KOPT-K1 (cell line): ENCODE measurements around the gene CDK12.

Experiments
- H3K27ac ChIP-seq: fragments of 200-600 bp; sonication (generic); 2 replicates; pipeline ENCODE4 v1.5.1; 2016; ENCODE audit warnings: antibody characterized with exemption, mild to moderate bottlenecking, low read depth, low read length; ENCODE audit not compliant: poor library complexity, severe bottlenecking
- H3K36me3 ChIP-seq: fragments of 200-600 bp; sonication (generic); 2 replicates; pipeline ENCODE4 v1.5.1; 2017; ENCODE audit warnings: antibody characterized with exemption, mild to moderate bottlenecking, low read length, moderate library complexity; ENCODE audit not compliant: insufficient read depth
- H3K9me3 ChIP-seq: fragments of 200-600 bp; sonication (generic); 2 replicates; pipeline ENCODE4 v1.5.1; 2017; ENCODE audit warnings: antibody characterized with exemption, low read length, mild to moderate bottlenecking; ENCODE audit not compliant: insufficient read depth, poor library complexity, severe bottlenecking

CDK12 gene

GRCh38 chr17:39579318-39580081 lies 118.2 kb downstream of the CDK12 start:
- Histone ChIP-seq H3K36me3 (no peaks in the 10 kb centered on the region), H3K27ac (no peak overlapping the region), H3K9me3 (no peaks in the 10 kb centered on the region)

GRCh38 chr17:39580082-39580468 lies 118.8 kb downstream of the CDK12 start:
- no peak overlapping the region for H3K27ac ChIP-seq
- H3K9me3 ChIP-seq = no peaks in the 10 kb centered on the region
- H3K36me3 ChIP-seq = no peaks in the 10 kb centered on the region

GRCh38 chr17:39581071-39581758 lies 119.9 kb downstream of the CDK12 start:
- Histone ChIP-seq H3K36me3 (no peaks in the 10 kb centered on the region), H3K27ac (no peak overlapping the region), H3K9me3 (no peaks in the 10 kb centered on the region)

- H3K9me3 ChIP-seq = no peaks in the 10 kb centered on the region
- H3K27ac ChIP-seq = no peak overlapping the region
- H3K36me3 ChIP-seq = no peaks in the 10 kb centered on the region
Measured at GRCh38 chr17:39581759-39582085, 120.4 kb downstream of the CDK12 start.

- Histone ChIP-seq H3K36me3 (no peaks in the 10 kb centered on the region), H3K9me3 (no peaks in the 10 kb centered on the region), H3K27ac (no peak overlapping the region)
Measured at GRCh38 chr17:39582658-39583057, 121.4 kb downstream of the CDK12 start.
